GM20000 (cell line): ENCODE results near the gene FUBP3.
"Not testable (repeated sequence)": the region's sequence is repeated elsewhere in the genome, so short reads cannot be mapped to it uniquely, and the experiment has no call there.

Experiments used
- DNase-seq: peaks from one replicate; pipeline ENCODE4 v3.0.0; 2012; ENCODE audit warnings: low spot score
- TF ChIP-seq, protein P1 (sequence below): IDR thresholded peaks from 2 replicates; pipeline ENCODE4 v1.5.1; 2012; ENCODE audit warnings: mild to moderate bottlenecking, control low read depth; ENCODE audit errors: extremely low read depth, missing control alignments

The FUBP3 gene

DNA sequence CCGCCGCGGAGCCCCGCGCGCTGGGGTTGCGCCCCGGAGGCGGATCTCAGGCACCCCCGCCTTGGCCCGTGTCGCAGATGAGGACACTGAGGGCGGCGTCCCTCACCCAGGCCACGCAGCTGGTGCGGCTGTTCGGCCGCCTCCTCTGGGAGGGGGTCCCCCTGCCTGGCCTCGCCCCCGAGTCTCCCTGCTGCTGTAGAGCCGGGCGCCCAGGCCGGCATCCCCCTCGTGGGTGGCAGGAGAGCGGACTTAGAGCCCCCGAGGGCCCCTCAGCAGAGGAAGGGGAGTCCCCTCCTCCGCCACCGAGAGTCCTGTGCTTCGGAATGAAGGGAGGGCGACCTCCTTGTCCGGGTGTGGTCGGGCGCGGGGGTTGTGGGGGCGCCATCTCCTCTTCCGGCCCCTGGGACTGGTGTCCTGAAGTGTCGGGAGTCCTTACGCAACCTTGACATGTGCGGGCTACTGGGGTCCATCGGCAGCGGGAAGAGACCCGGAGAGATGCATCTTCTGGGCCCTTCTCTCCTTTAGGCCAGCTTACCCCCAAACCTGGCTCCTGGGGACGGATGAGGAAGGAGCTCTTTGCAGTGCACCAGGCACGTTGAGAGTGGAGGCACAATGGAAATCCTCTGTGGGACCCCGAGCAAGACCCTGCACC is 102.5 kb downstream of the FUBP3 start:
- peak; percentile 74 for DNase-seq
- TF ChIP-seq, protein P1, sequence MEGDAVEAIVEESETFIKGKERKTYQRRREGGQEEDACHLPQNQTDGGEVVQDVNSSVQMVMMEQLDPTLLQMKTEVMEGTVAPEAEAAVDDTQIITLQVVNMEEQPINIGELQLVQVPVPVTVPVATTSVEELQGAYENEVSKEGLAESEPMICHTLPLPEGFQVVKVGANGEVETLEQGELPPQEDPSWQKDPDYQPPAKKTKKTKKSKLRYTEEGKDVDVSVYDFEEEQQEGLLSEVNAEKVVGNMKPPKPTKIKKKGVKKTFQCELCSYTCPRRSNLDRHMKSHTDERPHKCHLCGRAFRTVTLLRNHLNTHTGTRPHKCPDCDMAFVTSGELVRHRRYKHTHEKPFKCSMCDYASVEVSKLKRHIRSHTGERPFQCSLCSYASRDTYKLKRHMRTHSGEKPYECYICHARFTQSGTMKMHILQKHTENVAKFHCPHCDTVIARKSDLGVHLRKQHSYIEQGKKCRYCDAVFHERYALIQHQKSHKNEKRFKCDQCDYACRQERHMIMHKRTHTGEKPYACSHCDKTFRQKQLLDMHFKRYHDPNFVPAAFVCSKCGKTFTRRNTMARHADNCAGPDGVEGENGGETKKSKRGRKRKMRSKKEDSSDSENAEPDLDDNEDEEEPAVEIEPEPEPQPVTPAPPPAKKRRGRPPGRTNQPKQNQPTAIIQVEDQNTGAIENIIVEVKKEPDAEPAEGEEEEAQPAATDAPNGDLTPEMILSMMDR: no peak

DNA sequence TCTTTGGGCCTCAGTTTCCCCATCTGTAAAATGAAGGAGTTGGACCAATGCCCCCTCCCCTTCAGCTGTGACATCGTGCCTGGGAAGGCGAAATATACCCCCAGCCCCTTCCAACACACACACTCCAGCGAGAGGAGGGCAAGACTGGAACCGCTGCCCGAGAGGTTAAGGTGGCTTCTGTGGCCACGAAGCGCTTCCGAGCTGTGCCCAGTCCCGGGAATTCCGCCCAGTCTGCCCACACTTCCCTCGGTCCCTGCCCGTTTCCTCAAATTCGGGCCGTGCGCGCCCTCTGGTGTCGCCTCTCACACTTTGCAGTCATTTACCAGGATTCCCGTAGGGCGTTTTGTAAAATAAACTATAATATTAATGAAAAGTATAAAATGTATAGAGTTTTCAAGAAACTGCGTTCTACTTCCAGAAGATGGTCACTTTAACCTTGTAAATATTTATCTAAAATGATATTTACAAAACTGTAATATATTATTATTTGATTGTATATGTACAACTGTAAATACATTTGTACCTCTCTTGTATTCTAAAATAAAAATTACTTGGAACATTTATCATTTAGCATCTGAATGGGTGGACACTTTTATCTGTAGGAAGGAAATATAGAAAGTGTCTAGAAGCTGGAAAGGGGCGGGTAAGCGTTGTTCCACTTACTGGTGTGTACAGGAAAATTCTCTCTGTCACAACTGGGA is 103.2 kb downstream of the FUBP3 start:
- TF ChIP-seq, protein P1: peak; percentile 63
- DNase-seq: peak; percentile 82

DNA sequence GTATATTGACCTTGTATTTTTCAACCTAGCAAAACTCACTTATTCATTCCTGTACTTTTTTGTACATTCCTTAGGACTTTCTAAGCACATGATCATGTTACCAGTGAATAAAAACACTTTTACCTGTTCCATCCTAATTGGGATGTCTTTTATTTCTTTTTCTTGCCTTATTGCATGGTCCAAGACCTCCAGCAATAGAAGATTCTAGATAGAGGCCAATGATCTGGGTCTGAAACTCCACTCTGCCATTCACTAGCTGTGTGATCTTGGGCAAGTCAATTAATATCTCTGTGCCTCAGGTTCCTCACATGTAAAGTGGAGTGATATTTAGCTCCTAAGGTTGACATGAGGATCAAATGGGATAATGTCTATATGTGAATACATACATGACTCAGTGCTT is 105.7 kb downstream of the FUBP3 start:
- TF ChIP-seq, protein P1: no peak
- DNase-seq: no peak

DNA sequence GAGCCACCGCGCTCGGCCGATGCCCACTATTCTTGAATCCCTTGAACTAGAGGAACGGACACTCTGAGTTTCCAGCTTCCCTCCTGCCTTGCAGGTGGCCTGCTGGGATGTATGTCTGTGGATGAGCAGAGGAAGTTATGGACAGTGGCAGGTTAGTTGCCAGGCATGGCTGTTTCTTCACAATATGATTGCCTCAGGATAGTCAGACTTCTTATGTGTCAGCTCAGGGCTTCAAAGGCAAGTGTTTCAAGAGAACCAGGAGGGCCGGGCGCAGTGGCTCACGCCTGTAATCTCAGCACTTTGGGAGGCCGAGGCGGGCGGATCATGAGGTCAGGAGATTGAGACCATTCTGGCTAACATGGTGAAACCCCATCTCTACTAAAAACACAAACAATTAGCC is 106.6 kb downstream of the FUBP3 start:
- DNase-seq: not testable (repeated sequence)

DNA sequence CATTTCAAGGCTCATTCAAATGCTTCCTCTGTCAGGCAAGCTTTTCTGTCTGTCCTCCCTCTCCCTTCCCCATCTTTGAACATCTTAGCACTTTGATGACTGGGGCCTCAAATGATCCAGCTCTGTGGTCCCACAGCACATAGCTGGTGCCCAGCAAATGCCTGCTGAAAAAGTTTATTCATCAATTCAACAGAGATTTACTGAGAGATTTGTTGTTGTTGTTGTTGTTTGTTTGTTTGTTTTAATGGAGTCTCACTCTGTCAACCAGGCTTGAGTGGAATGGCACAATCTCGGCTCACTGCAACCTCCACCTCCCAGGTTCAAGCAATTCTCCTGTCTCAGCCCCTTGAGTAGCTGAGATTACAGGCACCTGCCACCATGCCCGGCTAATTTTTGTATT is 108.2 kb downstream of the FUBP3 start:
- no peak for DNase-seq
- TF ChIP-seq, protein P1: no peak
